ENCODE measurements around the gene NFKB1. TPM values are rescaled to one million over a fixed set of nuclear protein-coding genes. Genes with fewer than 3 reads are reported as not detected.
"Not testable (repeated sequence)": the region's sequence is repeated elsewhere in the genome, so short reads cannot be mapped to it uniquely, and the experiment has no call there.

NFKB1 gene
- total RNA-seq, 1 donor from 2014 or later = 19.0 TPM

DNA sequence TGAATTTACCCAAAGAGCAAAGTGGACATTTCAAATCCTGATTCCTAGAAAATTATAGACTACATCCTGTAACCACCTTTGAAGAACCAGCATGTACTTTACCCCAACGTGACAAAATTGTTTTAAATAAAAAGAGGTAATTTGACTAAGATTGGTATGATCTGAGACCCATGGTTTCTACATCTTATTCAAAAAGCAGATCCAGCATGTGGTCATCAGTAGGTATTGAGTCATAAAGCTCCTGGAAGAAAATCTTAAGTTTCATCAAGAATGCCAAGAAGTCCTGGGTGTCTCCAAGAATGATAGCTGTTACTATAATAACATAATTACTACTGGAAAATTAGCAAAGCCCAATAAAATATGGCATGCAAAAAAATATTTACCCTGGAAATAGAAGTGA, 61.8 kb downstream of the NFKB1 start:
- Histone ChIP-seq H3K27me3 (ENCODE audit: control insufficient read depth, insufficient read depth, low read length) (no peaks in the 10 kb centered on the region), H3K4me3 (ENCODE audit: low read depth, low read length) (no peak overlapping the region), H3K36me3 (ENCODE audit: control insufficient read depth, insufficient read depth, low read length) (no peaks in the 10 kb centered on the region)
- TF ChIP-seq CTCF (IDR thresholded peaks at IDR 0.05; ENCODE audit: insufficient read depth, low read length, severe bottlenecking) = no peak
- DNase-seq (ENCODE audit: low read depth) (peak; percentile 30), FAIRE-seq (no peak)

DNA sequence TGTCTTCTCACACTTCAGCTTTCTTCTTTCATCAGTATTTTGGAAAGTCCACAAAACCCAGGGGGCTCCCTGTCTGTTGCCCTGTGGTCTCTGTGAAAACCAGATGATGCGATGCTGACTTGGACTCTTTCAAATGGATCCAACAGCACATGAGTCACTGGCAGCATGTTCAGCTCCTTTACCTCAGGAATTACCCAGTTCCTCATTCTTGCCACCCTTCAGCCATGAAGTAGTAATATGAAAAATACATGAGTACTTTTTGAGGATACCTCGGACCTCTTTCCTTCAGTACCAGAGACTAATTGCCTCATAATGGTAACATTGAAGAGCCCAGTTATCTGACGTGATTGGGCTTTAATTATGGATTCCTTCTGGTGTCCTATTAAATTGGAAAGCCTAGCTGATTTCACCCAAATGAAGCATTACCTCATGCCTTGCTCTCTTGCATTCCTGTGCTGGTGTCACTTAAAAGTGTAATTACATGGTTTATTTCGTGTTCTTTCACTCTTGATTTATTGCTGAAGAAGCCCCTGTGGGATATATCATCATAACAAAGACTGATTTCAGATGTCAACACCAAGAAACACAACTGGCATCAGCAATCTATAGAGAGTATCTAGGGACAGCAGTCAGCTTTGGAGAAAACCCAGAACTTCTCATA, 63.4 kb downstream of the NFKB1 start:
- TF ChIP-seq CTCF (IDR thresholded peaks at IDR 0.05; ENCODE audit: insufficient read depth, low read length, severe bottlenecking) = no peak
- peak; percentile 83 for FAIRE-seq
- no peaks in the 10 kb centered on the region for H3K36me3 ChIP-seq (ENCODE audit: control insufficient read depth, insufficient read depth, low read length)
- DNase-seq (ENCODE audit: low read depth) = peak; percentile 86
- no peak overlapping the region for H3K4me3 ChIP-seq (ENCODE audit: low read depth, low read length)
- no peaks in the 10 kb centered on the region for H3K27me3 ChIP-seq (ENCODE audit: control insufficient read depth, insufficient read depth, low read length)

DNA sequence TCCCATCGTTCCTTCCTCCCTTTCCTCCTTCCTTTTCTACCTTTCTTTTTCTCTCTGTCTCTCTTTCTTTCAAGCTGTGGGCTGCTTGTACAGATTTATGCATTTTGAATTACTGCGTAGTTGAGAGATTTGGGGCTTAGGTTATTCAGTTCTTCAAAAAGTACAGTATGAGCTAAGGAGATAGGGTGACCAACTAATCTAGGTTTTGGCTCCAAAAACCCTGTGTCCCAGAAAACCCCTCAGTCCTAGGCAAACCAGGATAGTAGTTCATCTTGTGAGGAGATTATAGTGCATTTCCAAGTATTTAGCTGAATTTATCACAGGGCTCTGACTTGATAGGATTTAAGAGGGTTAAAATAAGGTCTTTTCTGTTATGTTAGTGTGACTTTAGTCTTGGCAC, 64.5 kb downstream of the NFKB1 start:
- DNase-seq (ENCODE audit: low read depth) = no peak
- no peak for FAIRE-seq
- TF ChIP-seq CTCF (IDR thresholded peaks at IDR 0.05; ENCODE audit: insufficient read depth, low read length, severe bottlenecking) = no peak
- H3K27me3 ChIP-seq (ENCODE audit: control insufficient read depth, insufficient read depth, low read length) = no peaks in the 10 kb centered on the region
- H3K4me3 ChIP-seq (ENCODE audit: low read depth, low read length) = no peak overlapping the region
- no peaks in the 10 kb centered on the region for H3K36me3 ChIP-seq (ENCODE audit: control insufficient read depth, insufficient read depth, low read length)

DNA sequence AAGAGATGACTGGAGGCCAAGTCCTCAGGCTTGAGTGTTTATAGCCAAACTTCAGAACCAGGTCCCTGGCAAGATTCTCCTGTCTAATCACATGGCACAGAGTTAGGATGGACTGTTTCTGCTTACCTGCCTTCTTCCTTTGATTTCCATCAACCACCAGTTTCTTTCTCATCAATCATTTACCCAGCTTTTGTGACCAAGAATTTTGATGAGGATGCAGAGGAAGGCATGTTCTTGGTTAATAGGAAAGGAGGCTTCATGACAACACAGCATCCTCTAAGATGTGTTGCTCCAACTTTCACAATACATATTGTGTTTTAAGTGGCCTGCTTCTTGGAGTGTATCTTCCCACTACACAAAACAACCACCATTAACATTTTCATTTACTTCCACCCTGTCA, 65.3 kb downstream of the NFKB1 start:
- FAIRE-seq (no peak), DNase-seq (ENCODE audit: low read depth) (no peak)
- H3K4me3 ChIP-seq (ENCODE audit: low read depth, low read length) = no peak overlapping the region
- no peaks in the 10 kb centered on the region for H3K36me3 ChIP-seq (ENCODE audit: control insufficient read depth, insufficient read depth, low read length)
- no peaks in the 10 kb centered on the region for H3K27me3 ChIP-seq (ENCODE audit: control insufficient read depth, insufficient read depth, low read length)
- no peak for TF ChIP-seq CTCF (IDR thresholded peaks at IDR 0.05; ENCODE audit: insufficient read depth, low read length, severe bottlenecking)

DNA sequence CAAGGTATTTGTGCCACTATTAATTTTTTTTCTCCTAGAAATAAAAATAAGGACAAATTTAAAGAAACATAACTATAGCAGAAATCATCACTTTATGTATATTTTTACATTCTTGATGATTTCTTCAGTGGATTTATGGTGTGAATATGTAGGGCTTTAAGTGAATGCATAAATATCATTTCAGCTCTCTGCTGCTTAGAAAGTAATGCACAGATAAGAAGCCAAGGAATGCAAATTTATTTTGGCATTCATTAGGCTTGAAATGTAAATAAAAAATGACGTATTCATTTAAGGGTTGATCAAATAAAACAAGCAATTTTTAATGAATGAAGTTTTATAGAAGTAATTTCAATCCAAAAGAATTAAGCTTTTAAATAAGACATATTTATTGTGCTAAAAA, 66.3 kb downstream of the NFKB1 start:
- H3K36me3 ChIP-seq (ENCODE audit: control insufficient read depth, insufficient read depth, low read length) = no peaks in the 10 kb centered on the region
- TF ChIP-seq CTCF (IDR thresholded peaks at IDR 0.05; ENCODE audit: insufficient read depth, low read length, severe bottlenecking) = no peak
- DNase-seq (ENCODE audit: low read depth) = no peak
- no peaks in the 10 kb centered on the region for H3K27me3 ChIP-seq (ENCODE audit: control insufficient read depth, insufficient read depth, low read length)
- no peak for FAIRE-seq
- no peak overlapping the region for H3K4me3 ChIP-seq (ENCODE audit: low read depth, low read length)

DNA sequence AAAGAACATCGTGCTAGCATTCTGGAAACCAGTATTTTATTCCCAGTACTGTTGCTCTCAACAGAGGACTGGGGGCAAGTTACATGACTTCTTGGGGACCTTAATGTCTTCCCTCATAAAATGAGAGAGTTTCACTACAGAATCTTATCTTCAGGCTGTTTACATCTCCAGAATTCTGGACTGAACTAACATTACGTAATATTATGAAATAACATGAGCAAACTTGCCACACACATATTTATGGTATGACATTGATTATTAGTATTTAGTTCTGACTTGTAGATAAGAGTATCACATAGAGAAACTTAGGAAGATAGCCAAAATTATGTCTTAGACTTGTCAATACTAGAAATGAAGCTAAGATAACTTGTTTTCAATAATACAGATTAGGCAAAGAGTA, 68.0 kb downstream of the NFKB1 start:
- FAIRE-seq (no peak), DNase-seq (ENCODE audit: low read depth) (peak; percentile 95)
- Histone ChIP-seq H3K27me3 (ENCODE audit: control insufficient read depth, insufficient read depth, low read length) (no peaks in the 10 kb centered on the region), H3K36me3 (ENCODE audit: control insufficient read depth, insufficient read depth, low read length) (no peaks in the 10 kb centered on the region), H3K4me3 (ENCODE audit: low read depth, low read length) (no peak overlapping the region)
- no peak for TF ChIP-seq CTCF (IDR thresholded peaks at IDR 0.05; ENCODE audit: insufficient read depth, low read length, severe bottlenecking)

- not testable (repeated sequence) for H3K36me3 ChIP-seq (ENCODE audit: control insufficient read depth, insufficient read depth, low read length); H3K27me3 ChIP-seq (ENCODE audit: control insufficient read depth, insufficient read depth, low read length); H3K4me3 ChIP-seq (ENCODE audit: low read depth, low read length); FAIRE-seq; DNase-seq (ENCODE audit: low read depth)
These were observed 69.1 kb downstream of the NFKB1 start for GRCh38 chr4:102570211-102570610.

Measured in bronchial epithelial cell (primary cell).